Coronary artery (tissue), 2 donors: Measurements from ENCODE around the gene SLC5A3.

ENCODE experiments used
- DNase-seq: peaks from one replicate; pipeline ENCODE4 v3.0.0-alpha.2; 2017; ENCODE audit warnings: low spot score
- H3K27ac ChIP-seq, 2 donors: fragments of 200-600 bp; sonication (generic); one replicate each; pipeline ENCODE4 v1.5.1; 2016 to 2019
- H3K4me3 ChIP-seq: fragments of 200-600 bp; sonication (generic); 2 replicates; pipeline ENCODE4 v1.5.1; 2016; ENCODE audit warnings: mild to moderate bottlenecking, moderate library complexity
- TF ChIP-seq, protein P1 (sequence below): fragments of 200-600 bp; sonication (generic); IDR thresholded peaks from one replicate; pipeline ENCODE4 v1.5.1; 2019; ENCODE audit warnings: antibody characterized with exemption

The SLC5A3 gene

DNA sequence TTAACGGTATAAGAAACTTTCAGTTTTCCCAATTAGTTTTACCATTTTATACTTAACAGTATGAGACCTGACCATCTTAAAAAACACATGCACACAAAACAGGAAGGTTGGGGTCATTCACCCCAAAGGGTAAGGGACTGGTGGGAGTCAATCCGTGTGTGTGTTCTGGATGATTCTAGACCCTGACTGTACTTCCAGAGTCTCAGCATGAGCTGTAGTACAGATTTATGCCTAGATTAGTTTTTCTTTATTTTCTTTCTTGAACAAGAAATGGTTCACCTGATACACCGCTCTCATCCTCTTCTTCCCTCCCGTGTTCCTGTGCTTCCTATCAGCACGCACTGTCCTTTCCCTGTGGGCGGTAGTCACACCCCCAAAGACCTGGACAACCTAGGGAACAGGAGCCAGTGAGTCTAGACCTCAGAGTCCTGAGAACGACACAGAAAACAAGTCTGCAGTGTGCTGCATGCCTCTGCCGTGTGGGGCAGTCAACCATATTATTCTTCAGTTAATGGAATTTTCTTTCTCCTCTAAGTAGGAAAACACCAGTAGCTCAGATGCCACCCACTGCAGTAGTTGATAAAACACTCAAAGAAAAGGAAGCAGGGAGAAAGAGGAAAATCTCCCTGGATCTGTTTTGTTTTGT is 38.9 kb upstream of the SLC5A3 start:
- DNase-seq, result no peak
- no peak overlapping the region for H3K27ac ChIP-seq

GRCh38 chr21:34035619-34036354 is 37.6 kb upstream of the SLC5A3 start:
- TF ChIP-seq, protein P1, sequence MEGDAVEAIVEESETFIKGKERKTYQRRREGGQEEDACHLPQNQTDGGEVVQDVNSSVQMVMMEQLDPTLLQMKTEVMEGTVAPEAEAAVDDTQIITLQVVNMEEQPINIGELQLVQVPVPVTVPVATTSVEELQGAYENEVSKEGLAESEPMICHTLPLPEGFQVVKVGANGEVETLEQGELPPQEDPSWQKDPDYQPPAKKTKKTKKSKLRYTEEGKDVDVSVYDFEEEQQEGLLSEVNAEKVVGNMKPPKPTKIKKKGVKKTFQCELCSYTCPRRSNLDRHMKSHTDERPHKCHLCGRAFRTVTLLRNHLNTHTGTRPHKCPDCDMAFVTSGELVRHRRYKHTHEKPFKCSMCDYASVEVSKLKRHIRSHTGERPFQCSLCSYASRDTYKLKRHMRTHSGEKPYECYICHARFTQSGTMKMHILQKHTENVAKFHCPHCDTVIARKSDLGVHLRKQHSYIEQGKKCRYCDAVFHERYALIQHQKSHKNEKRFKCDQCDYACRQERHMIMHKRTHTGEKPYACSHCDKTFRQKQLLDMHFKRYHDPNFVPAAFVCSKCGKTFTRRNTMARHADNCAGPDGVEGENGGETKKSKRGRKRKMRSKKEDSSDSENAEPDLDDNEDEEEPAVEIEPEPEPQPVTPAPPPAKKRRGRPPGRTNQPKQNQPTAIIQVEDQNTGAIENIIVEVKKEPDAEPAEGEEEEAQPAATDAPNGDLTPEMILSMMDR, result no peak
- Histone ChIP-seq H3K27ac (no peak overlapping the region), H3K4me3 (no peak overlapping the region)
- no peak for DNase-seq

More for the DNA sequence above, 38.9 kb upstream of the SLC5A3 start:
- H3K4me3 ChIP-seq, result no peak overlapping the region
- TF ChIP-seq, protein P1, result no peak

- no peak overlapping the region for H3K27ac ChIP-seq
- DNase-seq, result no peak
- TF ChIP-seq, protein P1, result no peak
Measured at GRCh38 chr21:34037009-34037795, 36.2 kb upstream of the SLC5A3 start.

DNA sequence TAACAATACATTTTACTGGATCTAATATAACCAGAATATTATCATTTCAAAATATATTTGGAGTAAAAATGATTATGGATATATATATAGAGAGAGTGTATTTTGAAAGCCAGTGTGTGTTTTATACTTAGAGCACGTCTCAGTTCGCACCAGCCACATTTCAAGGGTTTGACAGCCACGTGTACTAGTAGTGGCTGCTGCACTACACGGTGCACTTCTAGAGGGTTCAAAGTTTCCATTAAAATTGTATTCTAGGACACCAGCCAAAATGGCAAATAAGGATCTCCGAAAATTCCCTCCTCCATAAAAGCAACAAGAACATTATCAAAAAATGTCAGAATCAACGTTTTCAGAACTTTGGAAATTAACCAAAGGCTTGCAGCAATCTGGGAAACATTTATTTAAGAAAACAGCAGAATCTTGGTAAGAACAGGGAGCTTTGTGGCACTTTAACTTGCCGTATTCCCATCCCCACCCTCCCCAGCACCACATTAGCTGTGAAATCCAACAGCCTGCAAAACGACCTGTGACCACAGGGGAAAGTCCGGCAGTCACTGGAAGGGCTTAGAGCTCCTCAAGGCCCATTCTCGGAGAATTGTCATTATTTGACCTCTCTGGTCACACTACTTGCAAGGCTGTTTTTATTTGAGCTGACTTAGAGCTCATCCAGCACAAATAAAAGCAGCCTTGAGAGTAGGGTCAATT is 33.5 kb upstream of the SLC5A3 start:
- TF ChIP-seq, protein P1, result no peak
- H3K27ac ChIP-seq, result peak overlapping the region in 1 of 2 donors; percentile 57
- H3K4me3 ChIP-seq, result no peak overlapping the region
- no peak for DNase-seq

More at GRCh38 chr21:34037009-34037795, 36.2 kb upstream of the SLC5A3 start:
- H3K4me3 ChIP-seq, result no peak overlapping the region

- H3K4me3 ChIP-seq, result no peak overlapping the region
Measured at GRCh38 chr21:34042735-34043134, 30.6 kb upstream of the SLC5A3 start.

DNA sequence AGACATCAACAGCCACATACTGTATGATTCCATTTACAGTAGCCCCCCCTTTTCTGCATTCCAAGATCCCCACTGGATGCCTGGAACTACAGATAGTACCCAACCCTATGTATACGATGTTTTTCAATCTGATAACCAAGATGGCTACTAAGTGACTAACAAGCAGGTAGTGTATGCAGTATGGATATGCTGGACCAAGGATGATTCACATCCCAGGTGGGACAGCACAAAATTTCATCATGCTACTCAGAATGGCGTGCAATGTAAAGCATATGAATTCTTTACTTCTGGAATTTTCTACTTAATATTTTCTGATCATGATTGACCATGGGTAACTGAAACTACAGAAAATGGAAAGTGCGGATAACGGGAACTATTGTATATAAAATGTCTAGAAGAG is 30.0 kb upstream of the SLC5A3 start:
- H3K4me3 ChIP-seq, result no peak overlapping the region
- TF ChIP-seq, protein P1, result no peak
- DNase-seq, result no peak
- H3K27ac ChIP-seq, result no peak overlapping the region

More at GRCh38 chr21:34042735-34043134, 30.6 kb upstream of the SLC5A3 start:
- TF ChIP-seq, protein P1, result no peak
- H3K27ac ChIP-seq, result no peak overlapping the region
- DNase-seq, result no peak
